ENCODE results near the gene RAB11FIP2.

DNA sequence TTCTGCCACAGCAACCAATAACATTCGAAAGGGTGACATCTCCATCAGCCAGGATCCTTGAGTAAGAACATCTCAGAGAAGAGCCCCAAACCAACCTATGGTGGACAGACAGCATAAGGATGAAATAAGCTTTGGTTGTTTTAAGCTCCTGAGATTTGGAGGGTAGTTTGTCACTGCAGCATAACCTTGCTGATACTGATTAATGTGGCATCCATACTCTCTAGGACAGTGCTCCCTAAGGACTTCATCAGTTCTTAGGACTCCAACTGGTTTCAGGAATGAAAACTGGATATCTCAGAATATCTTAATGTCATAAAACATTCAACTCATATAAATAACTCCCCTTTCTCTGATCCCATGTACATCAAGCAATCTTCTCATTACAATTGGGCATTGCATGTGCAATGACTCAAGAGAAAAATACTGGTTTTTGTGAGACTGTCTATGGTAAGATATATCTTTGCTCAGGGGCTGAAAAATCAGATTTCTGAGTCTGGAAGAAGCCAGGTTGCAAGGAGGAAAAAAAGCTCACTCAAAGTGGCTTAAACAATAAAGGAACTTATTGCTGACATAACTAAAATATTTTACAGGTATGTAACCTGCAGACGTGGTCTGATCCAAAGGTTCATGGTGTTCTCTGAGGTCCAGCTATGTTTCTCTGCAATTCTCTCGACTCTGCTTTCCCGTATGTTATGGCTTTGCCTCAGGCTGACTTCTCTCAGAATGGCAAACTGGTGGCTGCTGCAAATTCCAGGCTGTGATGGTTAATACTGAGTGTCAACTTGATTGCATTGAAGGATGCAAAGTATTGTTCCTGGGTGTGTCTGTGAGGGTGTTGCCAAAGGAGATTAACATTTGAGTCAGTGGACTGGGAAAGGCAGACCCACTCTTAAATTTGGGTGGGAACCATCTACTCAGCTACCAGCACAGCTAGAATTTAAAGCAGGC lies 65.7 kb downstream of the RAB11FIP2 start:
- TF ChIP-seq POLR2A (IDR thresholded peaks at IDR 0.05) = no peak
- TF ChIP-seq, protein P1, sequence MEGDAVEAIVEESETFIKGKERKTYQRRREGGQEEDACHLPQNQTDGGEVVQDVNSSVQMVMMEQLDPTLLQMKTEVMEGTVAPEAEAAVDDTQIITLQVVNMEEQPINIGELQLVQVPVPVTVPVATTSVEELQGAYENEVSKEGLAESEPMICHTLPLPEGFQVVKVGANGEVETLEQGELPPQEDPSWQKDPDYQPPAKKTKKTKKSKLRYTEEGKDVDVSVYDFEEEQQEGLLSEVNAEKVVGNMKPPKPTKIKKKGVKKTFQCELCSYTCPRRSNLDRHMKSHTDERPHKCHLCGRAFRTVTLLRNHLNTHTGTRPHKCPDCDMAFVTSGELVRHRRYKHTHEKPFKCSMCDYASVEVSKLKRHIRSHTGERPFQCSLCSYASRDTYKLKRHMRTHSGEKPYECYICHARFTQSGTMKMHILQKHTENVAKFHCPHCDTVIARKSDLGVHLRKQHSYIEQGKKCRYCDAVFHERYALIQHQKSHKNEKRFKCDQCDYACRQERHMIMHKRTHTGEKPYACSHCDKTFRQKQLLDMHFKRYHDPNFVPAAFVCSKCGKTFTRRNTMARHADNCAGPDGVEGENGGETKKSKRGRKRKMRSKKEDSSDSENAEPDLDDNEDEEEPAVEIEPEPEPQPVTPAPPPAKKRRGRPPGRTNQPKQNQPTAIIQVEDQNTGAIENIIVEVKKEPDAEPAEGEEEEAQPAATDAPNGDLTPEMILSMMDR (IDR thresholded peaks at IDR 0.05) = no peak
- no peak for TF ChIP-seq POLR2AphosphoS5 (IDR thresholded peaks at IDR 0.05; ENCODE audit: insufficient read depth in 1 of 2, low read depth in 1 of 2)
